ENCODE measurements around the gene ARHGEF18.

ARHGEF18 gene

GRCh38 chr19:7383284-7383683 is 34.5 kb downstream of the ARHGEF18 start:
- DNase-seq (ENCODE audit: low read depth in 2 of 2): no peak

- no peak for DNase-seq (ENCODE audit: low read depth in 2 of 2)
Measured at GRCh38 chr19:7385062-7385461, 36.3 kb downstream of the ARHGEF18 start.

GRCh38 chr19:7386308-7386707 is 37.6 kb downstream of the ARHGEF18 start:
- DNase-seq (ENCODE audit: low read depth in 2 of 2): no peak

GRCh38 chr19:7386769-7387168 is 38.0 kb downstream of the ARHGEF18 start:
- DNase-seq (ENCODE audit: low read depth in 2 of 2): no peak

- DNase-seq (ENCODE audit: low read depth in 2 of 2): no peak
Measured at GRCh38 chr19:7391218-7391670, 42.5 kb downstream of the ARHGEF18 start.

- no peak for DNase-seq (ENCODE audit: low read depth in 2 of 2)
Measured at GRCh38 chr19:7393459-7393858, 44.7 kb downstream of the ARHGEF18 start.

- DNase-seq (ENCODE audit: low read depth in 2 of 2): no peak
Measured at GRCh38 chr19:7393939-7394730, 45.4 kb downstream of the ARHGEF18 start.

GRCh38 chr19:7394731-7395359 is 46.1 kb downstream of the ARHGEF18 start:
- DNase-seq (ENCODE audit: low read depth in 2 of 2): peak; percentile 76 to 87

- no peak for DNase-seq (ENCODE audit: low read depth in 2 of 2)
Measured at GRCh38 chr19:7395360-7396066, 46.8 kb downstream of the ARHGEF18 start.

GRCh38 chr19:7397687-7398086 is 49.0 kb downstream of the ARHGEF18 start:
- DNase-seq (ENCODE audit: low read depth in 2 of 2): no peak

Measured in stimulated activated CD4-positive, alpha-beta T cell treated with anti-CD3 and anti-CD28 coated beads, Interleukin-12 subunit alpha, Interleukin-12 subunit beta, amount 100 ng/mL, for 24 hours (primary cell).